K562 (cell line): ENCODE measurements around the gene APEX1. TPM values are rescaled to one million over a fixed set of nuclear protein-coding genes. Genes with fewer than 3 reads are reported as not detected.

Experiments
- CEBPB ChIP-seq: fragments of 450-650 bp; IDR thresholded peaks from 2 replicates; pipeline ENCODE4 v1.6.1; 2016; ENCODE audit warnings: missing genetic modification characterization, missing compliant biosample characterization
- CEBPG ChIP-seq, 3 experiments: fragments of 200-800 bp in 1 of 3; sonication (Bioruptor generic) in 1 of 3; sonication (generic) in 1 of 3; formaldehyde crosslinking in 1 of 3; IDR thresholded peaks in 2 of 3; conservative IDR thresholded peaks in 1 of 3; 2 replicates each; pipeline versions ENCODE4 v1.6.1 to v1.8.0; 2016 to 2022; ENCODE audit warnings: missing compliant biosample characterization in 2 of 3, missing genetic modification characterization in 2 of 3, mild to moderate bottlenecking in 1 of 3, missing genetic modification reagents in 1 of 3
- ETV1 ChIP-seq: fragments of 450-650 bp; conservative IDR thresholded peaks from 2 replicates; pipeline ENCODE4 v1.6.1; 2016; ENCODE audit warnings: missing genetic modification characterization, control low read depth, low read depth, missing compliant biosample characterization
- GATA2 ChIP-seq: sonication (generic); formaldehyde crosslinking; IDR thresholded peaks from 2 replicates; pipeline ENCODE4 v1.4.0; 2020; ENCODE audit warnings: mild to moderate bottlenecking, missing genetic modification reagents
- GATAD2B ChIP-seq: fragments of 450-650 bp; IDR thresholded peaks from 2 replicates; pipeline ENCODE4 v1.6.1; 2017; ENCODE audit warnings: mild to moderate bottlenecking, borderline replicate concordance
- IFI16 ChIP-seq: fragments of 250-450 bp; sonication (Bioruptor Pico); IDR thresholded peaks from 2 replicates; pipeline ENCODE4 v2.1.2; 2022; ENCODE audit warnings: mild to moderate bottlenecking, inconsistent platforms
- MITF ChIP-seq: IDR thresholded peaks from 2 replicates; pipeline ENCODE4 v1.6.1; 2014; ENCODE audit warnings: antibody characterized with exemption
- RBM17 ChIP-seq: fragments of 200-400 bp; formaldehyde crosslinking; IDR thresholded peaks from 2 replicates; pipeline ENCODE4 v1.6.1; 2017; ENCODE audit warnings: low read depth, mild to moderate bottlenecking, low read length, borderline replicate concordance
- SNAPC5 ChIP-seq: fragments of 250-450 bp; sonication (Bioruptor Pico); IDR thresholded peaks from 2 replicates; pipeline ENCODE4 v1.8.0; 2021; ENCODE audit warnings: moderate library complexity, mild to moderate bottlenecking, inconsistent platforms
- TAF15 ChIP-seq: fragments of 200-400 bp; formaldehyde crosslinking; IDR thresholded peaks from 2 replicates; pipeline ENCODE4 v1.6.1; 2017; ENCODE audit warnings: mild to moderate bottlenecking, low read depth, low read length, moderate library complexity
- ZBTB1 ChIP-seq: sonication (generic); formaldehyde crosslinking; IDR thresholded peaks from 2 replicates; pipeline ENCODE4 v1.8.1; 2023; ENCODE audit warnings: missing genetic modification reagents, low read depth, mild to moderate bottlenecking, borderline replicate concordance
- ZFP30 ChIP-seq: fragments of 250-450 bp; sonication (Bioruptor Pico); IDR thresholded peaks from 2 replicates; pipeline ENCODE4 v1.8.0; 2022; ENCODE audit warnings: moderate library complexity, mild to moderate bottlenecking, inconsistent platforms, borderline replicate concordance
- ZNF76 ChIP-seq: fragments of 250-450 bp; sonication (Bioruptor Pico); IDR thresholded peaks from 2 replicates; pipeline ENCODE4 v1.4.0; 2020; ENCODE audit warnings: mild to moderate bottlenecking, moderate library complexity, borderline replicate concordance
- polyA plus RNA-seq, 8 experiments: library from polyadenylated mRNA; depleted of rRNA in 4 of 8; stranded (reverse) in 5 of 8; unstranded in 3 of 8; fragments of >200 nt; fragmentation: Nextera tagmentation in 2 of 8; fragmentation: Illumina TruSeq in 1 of 8; extraction: Ambion mirVana in 2 of 8; extraction: Trizol in 1 of 8; gene quantifications; 2 replicates each; pipeline versions ENCODE4 v1.2.1 to v1.2.3, GENCODE V29; 2011 to 2014; ENCODE audit warnings: inconsistent platforms in 1 of 8, missing spikeins in 1 of 8
- total RNA-seq, 7 experiments: library from RNA; depleted of rRNA in 6 of 7; stranded (reverse); fragments of >200 nt in 6 of 7; fragmentation: Illumina TruSeq in 2 of 7; extraction: Trizol in 2 of 7; gene quantifications; 2 replicates each; pipeline versions ENCODE4 v1.2.1 to v1.2.3, GENCODE V29; 2011 to 2021; ENCODE audit warnings: low replicate concordance in 1 of 7
- TF ChIP-seq, protein P1 (sequence below): fragments of 250-450 bp; sonication (Bioruptor Pico); IDR thresholded peaks from 2 replicates; pipeline ENCODE4 v1.5.0; 2021; ENCODE audit warnings: mild to moderate bottlenecking, moderate library complexity
- TF ChIP-seq, protein P2 (sequence below): sonication (generic); formaldehyde crosslinking; IDR thresholded peaks from 2 replicates; pipeline ENCODE4 v1.8.0; 2022; ENCODE audit warnings: mild to moderate bottlenecking, missing genetic modification reagents
- TF ChIP-seq, protein P3 (sequence below), 2 experiments: fragments of 150-350 bp in 1 of 2; IDR thresholded peaks; 2 replicates each; pipeline ENCODE4 v1.6.1; 2012 to 2016; ENCODE audit warnings: low read depth in 2 of 2, low read length in 2 of 2, mild to moderate bottlenecking in 1 of 2, moderate library complexity in 1 of 2

APEX1 gene
- total and polyA plus RNA-seq, 9 of the 15 experiments (the other 6 are each of a cell fraction or from before 2014, with no cell fraction given): 50.2 to 274 (median 158) TPM

DNA sequence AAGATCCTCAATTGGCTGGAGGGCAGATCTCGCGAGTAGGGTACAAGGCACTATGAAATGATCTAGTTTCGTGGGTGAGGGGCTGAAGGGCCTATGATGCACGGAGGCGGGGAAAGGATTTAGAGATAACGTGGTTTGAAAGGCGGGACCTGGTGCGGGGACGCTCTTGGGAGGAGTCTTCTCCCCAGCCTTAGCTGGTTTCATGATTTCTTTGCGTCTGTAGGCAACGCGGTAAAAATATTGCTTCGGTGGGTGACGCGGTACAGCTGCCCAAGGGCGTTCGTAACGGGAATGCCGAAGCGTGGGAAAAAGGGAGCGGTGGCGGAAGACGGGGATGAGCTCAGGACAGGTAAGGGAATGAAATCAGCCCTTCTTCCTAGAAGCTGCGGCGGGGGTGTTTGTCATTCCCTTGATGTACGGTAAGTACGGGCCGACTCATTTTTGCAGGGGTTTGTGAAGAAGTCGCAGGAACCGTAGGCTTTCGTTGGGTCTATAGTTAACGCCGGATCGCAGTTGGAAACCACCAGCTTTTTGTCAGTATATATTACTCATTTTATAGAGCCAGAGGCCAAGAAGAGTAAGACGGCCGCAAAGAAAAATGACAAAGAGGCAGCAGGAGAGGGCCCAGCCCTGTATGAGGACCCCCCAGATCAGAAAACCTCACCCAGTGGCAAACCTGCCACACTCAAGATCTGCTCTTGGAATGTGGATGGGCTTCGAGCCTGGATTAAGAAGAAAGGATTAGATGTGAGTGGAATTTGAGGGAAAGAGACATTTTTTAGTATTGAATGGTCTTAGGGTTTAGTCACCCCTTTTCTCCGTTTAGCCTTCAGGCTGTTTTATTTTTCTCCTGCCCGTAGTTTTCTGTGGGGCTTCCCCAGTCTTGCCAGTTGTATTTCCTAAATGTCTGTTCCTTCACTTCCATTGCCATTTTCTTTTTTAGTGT lies 602 bp downstream of the APEX1 start (continued):
- no peak for TF ChIP-seq CEBPG (CRISPR knock-in tag; IDR thresholded peaks at IDR 0.05)
- TF ChIP-seq CEBPG (tag; conservative IDR thresholded peaks at IDR 0.05 in 1 of 2, IDR thresholded peaks at IDR 0.05 in 1 of 2): no peak
- TF ChIP-seq GATA2 (CRISPR knock-in tag): peak; percentile 88
- TF ChIP-seq MITF: no peak
- TF ChIP-seq GATAD2B: no peak
- TF ChIP-seq CEBPB (tag): no peak
- TF ChIP-seq, protein P1, sequence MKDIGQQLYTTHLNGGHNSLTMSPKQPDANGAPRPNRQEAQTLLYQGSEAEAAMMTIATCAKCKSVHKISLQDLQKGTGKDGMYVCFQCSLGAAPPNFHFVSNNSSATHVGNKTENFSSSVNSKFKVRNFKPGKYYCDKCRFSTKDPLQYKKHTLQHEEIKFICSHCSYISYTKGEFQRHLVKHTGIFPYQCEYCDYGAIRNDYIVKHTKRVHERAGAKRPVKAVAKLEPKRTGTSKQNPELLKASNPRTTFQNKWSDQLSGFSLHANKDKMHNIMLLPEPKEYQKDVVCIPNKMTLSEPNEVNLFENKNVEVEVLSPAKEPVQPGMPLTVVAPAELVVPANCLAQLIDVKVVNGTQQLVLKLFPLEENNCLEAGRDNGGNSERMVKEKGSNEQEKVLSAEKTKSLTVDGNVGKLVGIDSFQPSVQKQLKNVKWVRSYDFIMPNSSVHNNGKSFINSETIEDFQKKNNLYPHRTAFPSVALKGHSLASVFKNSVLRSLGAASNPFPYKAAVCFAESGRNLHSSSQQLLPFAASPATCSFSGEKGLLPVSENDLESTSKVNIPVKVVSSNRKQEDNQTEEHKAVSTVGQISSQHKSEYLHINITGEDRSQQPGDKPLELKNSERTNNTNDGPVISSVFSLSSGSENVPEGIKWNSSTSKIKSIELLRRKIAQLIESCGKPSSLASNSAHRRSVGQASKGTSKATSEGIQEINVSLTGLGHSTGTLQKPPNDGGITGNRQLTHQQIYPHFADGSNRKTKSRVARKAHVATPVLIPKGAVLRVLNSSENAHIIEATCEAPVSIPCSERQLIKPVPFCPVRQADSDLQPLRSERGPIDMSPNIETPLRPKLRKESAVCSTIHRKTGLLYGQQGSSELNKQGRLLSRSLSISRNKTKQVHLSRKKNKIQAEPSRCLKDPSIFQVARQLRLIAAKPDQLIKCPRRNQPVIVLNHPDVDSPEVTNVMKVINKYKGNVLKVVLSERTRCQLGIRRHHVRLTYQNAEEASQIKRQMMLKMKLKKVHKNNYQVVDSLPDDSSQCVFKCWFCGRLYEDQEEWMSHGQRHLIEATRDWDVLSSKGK (CRISPR knock-in tag): no peak
- no peak; the same call in 1 of the 2 replicates for TF ChIP-seq ZBTB1
- TF ChIP-seq ZFP30 (CRISPR knock-in tag): no peak
- TF ChIP-seq SNAPC5 (CRISPR knock-in tag): no peak
- no peak for TF ChIP-seq RBM17
- TF ChIP-seq ETV1 (tag): no peak
- no peak for TF ChIP-seq IFI16 (CRISPR knock-in tag)
- no peak for TF ChIP-seq ZNF76 (CRISPR knock-in tag)
- TF ChIP-seq, protein P2, sequence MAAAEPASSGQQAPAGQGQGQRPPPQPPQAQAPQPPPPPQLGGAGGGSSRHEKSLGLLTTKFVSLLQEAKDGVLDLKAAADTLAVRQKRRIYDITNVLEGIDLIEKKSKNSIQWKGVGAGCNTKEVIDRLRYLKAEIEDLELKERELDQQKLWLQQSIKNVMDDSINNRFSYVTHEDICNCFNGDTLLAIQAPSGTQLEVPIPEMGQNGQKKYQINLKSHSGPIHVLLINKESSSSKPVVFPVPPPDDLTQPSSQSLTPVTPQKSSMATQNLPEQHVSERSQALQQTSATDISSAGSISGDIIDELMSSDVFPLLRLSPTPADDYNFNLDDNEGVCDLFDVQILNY: no peak
- no peak for TF ChIP-seq TAF15
- TF ChIP-seq, protein P3, sequence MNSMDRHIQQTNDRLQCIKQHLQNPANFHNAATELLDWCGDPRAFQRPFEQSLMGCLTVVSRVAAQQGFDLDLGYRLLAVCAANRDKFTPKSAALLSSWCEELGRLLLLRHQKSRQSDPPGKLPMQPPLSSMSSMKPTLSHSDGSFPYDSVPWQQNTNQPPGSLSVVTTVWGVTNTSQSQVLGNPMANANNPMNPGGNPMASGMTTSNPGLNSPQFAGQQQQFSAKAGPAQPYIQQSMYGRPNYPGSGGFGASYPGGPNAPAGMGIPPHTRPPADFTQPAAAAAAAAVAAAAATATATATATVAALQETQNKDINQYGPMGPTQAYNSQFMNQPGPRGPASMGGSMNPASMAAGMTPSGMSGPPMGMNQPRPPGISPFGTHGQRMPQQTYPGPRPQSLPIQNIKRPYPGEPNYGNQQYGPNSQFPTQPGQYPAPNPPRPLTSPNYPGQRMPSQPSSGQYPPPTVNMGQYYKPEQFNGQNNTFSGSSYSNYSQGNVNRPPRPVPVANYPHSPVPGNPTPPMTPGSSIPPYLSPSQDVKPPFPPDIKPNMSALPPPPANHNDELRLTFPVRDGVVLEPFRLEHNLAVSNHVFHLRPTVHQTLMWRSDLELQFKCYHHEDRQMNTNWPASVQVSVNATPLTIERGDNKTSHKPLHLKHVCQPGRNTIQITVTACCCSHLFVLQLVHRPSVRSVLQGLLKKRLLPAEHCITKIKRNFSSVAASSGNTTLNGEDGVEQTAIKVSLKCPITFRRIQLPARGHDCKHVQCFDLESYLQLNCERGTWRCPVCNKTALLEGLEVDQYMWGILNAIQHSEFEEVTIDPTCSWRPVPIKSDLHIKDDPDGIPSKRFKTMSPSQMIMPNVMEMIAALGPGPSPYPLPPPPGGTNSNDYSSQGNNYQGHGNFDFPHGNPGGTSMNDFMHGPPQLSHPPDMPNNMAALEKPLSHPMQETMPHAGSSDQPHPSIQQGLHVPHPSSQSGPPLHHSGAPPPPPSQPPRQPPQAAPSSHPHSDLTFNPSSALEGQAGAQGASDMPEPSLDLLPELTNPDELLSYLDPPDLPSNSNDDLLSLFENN (IDR thresholded peaks at IDR 0.05; ENCODE audit: low read depth in 2 of 2, low read length in 2 of 2): no peak
